Measurements from ENCODE around the gene BRD3.
"Not testable (repeated sequence)": the region's sequence is repeated elsewhere in the genome, so short reads cannot be mapped to it uniquely, and the experiment has no call there.

GRCh38 chr9:134072683-134073082 is 4.9 kb upstream of the BRD3 start:
- TF ChIP-seq, protein P1, sequence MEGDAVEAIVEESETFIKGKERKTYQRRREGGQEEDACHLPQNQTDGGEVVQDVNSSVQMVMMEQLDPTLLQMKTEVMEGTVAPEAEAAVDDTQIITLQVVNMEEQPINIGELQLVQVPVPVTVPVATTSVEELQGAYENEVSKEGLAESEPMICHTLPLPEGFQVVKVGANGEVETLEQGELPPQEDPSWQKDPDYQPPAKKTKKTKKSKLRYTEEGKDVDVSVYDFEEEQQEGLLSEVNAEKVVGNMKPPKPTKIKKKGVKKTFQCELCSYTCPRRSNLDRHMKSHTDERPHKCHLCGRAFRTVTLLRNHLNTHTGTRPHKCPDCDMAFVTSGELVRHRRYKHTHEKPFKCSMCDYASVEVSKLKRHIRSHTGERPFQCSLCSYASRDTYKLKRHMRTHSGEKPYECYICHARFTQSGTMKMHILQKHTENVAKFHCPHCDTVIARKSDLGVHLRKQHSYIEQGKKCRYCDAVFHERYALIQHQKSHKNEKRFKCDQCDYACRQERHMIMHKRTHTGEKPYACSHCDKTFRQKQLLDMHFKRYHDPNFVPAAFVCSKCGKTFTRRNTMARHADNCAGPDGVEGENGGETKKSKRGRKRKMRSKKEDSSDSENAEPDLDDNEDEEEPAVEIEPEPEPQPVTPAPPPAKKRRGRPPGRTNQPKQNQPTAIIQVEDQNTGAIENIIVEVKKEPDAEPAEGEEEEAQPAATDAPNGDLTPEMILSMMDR (IDR thresholded peaks at IDR 0.05 in 4 of 5, conservative IDR thresholded peaks at IDR 0.05 in 1 of 5) = not testable (repeated sequence)
- TF ChIP-seq POLR2A (IDR thresholded peaks at IDR 0.05) = not testable (repeated sequence)
